SIG-M5 (cell line): ENCODE data around the gene ANKRD49.

Source experiments
- DNase-seq: peaks from one replicate; lab custom pipeline; 2025; lab: John Stamatoyannopoulos, UW

Gene ANKRD49

DNA sequence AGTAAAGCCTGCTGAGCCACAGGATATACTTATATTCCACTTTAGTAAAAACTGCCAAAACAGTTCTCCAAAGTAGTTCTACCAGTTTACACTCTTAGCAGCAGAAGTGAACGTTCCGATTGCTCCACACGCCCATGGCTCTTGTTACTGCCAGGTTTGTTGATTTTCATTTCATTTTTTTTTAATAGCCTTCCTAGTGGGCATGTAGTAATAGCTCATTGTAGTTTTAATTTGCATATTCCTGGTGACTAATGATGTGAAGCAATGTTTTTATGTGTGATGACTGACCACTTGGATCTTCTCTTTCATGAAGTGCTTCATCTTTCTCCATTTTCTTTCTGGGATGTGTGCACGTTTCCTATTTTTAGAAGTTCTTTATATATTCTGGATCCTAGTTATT is 13.7 kb downstream of the ANKRD49 start:
- no peak for DNase-seq

DNA sequence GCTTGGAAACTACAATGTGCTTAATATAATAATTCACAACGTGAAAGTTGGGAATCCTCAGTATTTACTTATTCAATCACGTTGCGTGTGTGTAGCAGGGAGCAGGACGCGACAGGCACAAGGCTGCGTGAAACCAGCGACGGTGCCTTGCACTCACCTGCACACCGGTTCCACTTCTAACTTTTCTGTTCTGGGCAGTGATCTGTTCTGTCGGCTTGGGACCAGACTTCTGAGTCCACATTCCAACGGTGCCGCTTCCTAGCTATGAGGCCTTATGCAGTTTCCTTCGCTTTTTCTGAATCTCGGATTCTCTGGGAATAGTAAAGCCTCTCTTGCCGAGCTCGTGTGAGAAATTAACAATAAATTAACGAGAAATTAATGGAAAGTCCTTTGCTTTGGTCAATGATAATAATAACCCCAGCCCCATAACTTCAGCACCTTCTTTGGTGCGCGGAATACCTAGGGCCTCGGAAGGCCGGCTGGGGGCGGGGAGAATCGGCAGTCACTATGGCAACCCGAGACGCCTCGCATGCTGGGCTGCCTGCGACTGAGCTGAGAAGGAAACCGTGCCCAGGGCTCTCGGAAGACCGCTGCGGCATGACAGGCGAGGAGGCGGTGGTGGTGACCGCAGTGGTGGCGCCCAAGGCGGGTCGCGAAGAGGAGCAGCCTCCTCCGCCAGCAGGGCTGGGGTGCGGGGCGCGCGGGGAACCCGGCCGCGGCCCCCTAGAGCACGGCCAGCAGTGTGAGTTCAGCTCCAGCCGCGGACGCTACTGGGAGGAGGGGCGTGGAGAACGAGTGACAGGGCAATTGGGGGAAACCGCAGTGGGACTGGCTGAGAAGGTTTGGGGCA is 18.4 kb downstream of the ANKRD49 start, which contains the start of gene C11orf97:
TSS of gene C11orf97 (plus strand) at position 530 of the 850 bp plus-strand sequence. CDS start at position 598, 68 bp downstream.
- no peak for DNase-seq

DNA sequence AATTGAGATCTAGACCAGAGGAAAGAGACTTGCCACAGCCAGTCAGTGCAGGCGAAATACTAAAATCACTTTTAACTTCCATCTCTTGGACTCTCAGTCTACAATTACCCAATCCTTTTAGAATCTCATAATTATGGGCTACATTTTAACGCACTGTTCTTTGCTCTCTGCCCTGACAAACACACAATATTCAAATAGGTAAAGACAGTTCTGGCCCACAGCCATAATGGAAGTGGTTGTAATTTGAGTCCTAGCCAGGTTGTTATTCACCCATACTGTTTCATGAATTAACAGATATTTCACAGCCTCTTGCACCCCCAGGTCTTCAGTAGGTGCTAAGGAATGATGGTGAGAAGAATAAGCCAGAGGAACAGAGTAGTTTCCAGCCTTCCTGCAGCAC is 19.3 kb downstream of the ANKRD49 start:
- no peak for DNase-seq

DNA sequence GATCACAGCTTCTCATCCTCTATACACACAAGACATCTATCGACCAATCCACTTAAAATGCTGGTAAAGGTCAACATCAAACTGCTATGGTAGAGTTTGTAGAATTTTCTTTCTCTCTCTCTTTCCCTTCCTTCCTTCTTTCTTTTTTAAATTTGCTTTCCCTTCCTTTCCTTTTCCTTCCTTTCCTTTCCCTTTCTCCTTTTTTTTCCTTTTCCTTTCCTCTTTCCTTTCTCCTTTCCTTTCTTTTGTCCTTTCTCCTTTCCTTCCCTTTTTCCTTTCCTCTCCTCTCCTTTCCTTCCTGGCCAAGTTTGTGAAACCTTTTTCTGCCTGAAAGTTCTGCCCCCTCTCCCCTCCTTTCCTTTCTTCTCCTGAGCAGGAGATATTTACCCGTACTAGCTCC is 21.6 kb downstream of the ANKRD49 start:
- DNase-seq, result no peak

DNA sequence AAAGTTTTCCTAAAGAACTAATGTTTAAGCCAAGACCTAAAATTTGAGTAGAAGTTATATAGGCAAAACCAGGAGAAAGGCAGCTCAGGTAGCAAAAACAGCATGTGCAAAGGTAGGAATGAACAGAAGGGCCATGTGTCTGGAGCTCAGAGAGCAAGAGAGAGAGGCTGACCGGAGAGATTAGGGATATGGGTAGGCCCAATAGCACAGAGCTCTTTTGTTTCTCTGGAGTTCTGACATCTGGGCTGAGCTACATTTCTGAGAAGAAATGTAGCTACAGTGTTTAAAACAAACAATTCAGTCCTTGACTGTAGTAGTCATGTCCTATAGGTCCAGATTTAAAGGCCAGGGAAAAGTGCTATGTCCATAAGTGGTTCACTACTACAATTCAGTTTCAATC is 22.9 kb downstream of the ANKRD49 start:
- no peak for DNase-seq

DNA sequence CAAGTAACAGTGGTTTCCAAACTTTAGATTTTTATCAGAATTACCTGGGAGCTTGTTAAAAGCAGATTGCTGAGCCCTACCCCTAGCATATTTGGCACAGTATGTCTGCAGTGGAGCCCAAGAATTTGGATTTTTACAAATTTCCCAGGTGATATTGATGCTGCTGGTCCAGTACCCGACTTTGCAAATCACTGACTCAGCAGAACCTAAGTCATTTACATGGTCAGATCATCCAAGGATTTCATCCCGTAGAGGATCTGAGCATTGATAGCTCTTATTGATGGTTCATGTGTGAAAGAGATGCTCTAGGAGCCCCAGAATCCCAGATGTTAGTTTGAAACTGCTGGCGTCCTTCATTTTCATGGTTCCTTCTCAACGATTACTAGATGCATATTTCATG is 24.5 kb downstream of the ANKRD49 start:
- no peak for DNase-seq

DNA sequence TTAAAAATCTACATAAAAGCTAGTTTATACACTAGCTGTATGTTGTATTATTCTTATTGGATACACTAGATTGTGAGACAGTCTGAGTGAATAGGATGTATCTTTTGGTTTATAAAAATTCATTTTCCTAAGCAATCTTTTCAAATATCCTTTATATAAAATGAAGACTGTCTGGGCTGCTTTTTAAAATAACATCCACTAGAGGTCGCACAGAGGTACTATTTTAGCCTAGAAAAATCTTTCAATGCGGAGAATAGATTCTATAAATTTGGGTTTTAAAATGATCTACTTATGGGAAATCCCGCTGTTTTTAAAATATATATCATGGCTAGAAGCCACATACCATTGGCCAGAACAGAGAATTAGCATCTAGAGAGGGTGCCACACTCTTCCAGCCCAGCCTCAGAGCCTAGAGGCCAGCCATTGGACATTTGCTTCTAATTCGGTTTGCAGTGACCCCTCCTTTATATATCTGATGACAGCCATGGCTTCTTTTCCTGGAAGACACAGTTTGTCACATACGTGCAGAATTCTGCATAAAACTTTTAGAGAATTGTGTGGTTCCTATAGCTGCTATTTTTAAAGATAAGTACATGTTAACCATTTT is 25.8 kb downstream of the ANKRD49 start:
- DNase-seq, result no peak

DNA sequence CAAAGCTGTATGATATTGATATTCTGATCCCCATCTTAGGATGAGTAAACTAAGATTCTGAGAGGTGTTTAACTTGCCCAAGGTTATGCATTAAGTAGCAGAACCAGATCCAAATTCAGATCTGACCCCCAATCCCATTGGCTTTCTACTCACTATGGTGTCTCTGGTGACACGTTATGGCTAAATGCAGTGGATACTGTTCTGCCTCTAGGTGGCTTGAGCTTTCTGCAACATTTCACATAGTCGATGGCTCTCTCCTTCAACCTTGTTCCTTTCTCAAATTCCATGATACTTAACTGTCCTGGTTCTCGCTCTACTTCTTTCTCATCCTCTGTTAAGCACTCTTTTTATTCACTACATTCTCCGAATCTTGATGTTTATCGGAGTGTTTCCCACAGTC is 27.9 kb downstream of the ANKRD49 start:
- DNase-seq, result no peak

DNA sequence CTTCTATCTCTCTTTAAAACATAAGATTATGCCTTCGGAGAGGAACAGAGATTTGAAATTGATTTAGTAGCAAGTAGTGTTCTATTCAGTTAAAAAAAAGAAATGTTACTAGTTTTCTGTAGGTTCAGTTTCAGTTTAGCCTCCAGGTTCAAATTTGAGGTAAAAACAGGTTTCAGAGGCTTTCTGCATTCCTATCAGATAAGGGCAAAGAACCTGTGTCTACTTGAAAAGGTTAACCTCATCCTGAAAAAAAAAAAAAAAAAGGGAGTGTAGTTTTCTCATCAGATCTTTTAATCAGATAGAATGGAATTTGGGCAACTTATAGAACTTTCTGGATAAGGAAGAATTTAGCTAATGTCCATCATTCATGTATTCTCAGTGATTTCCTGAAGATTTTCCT is 30.6 kb downstream of the ANKRD49 start:
- no peak for DNase-seq

DNA sequence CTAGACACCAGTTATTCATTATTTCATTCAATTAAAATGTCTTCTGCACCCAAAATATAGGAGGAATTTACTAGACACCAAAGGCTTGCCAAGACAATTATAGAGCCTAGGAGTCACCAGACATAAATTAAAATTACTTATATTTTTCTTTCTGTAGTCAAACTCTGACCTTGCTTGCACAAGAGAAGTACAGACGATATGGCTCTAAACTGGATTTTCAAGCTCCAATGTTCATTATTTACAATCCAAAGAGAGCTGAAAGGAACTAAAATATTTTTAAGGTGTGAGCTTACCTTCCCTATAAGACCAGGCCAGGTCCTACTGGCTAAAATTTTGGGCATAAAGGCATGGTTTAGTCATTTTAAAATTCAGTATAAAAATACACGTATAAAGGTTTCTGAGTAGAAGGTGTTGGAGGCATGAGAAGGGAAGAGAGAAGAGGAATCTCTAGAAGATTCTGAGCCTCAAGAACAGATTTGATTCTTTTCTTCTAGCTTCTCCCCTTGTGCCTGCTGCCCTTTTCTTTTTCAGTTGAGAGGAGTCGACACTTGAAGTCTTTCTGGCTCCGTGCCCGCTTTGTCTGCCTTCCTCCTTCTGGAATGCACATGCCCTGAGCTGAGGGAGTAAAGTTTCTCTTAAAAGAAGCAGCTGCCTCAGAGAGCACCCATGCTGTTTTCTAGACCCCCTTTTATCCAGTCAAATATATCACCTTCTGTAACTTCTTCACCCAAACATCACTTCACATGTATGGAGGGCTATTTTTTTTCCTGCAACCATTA is 32.0 kb downstream of the ANKRD49 start:
- no peak for DNase-seq

DNA sequence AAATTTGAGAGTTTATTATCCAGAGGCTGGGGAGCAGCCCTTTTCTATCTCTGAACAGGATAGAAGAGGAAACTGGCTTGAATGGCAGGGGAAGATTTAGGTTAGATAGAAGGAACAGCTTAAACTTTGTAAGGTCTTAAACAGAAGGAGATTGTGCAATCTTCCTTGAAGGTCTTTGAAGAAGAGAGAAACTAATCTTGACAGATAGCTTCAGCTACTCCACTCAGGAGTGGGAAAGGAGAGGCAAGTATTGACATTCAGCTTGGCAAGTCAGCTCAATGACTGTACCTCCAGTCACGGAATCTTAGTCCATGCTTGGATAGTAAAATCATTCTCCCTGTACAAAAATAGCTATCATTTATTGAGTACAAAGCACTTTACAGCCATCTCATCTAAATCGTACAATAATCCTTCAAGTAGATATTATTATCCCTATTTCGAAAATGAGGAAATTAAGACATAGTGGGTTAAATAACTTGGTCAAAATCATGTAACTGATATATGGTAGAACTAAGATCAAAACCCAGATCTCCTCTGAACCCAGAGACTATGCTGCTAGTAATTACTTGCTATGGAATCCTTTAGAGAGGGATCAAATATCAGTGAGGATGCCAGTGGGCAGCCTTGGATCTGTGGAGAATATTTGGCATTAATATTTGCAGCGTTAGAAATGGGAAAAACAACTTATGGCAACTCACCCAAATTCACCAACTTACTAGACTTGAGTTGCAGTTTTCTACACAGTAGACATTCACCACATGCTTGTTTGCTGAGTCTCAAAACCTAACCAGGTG is 33.1 kb downstream of the ANKRD49 start:
- no peak for DNase-seq

DNA sequence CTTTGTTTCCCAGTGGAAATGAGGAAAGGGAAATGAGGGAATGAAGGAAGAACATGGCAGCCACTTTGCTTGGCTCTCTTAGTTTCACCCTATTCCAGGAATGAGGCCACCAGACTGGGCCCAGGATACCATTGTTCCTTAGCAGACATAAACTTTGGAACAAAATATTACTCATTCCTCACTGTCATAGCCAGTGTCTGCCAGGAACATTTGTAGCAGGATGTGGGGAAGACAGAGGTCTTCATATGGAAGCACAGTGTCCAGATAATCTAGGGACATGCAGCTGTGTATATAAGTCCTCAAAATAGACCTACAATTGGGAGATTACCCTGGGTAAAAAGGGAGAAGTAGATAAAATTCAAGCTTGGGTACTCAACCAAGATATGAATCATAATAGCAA is 34.8 kb downstream of the ANKRD49 start:
- DNase-seq, result no peak

DNA sequence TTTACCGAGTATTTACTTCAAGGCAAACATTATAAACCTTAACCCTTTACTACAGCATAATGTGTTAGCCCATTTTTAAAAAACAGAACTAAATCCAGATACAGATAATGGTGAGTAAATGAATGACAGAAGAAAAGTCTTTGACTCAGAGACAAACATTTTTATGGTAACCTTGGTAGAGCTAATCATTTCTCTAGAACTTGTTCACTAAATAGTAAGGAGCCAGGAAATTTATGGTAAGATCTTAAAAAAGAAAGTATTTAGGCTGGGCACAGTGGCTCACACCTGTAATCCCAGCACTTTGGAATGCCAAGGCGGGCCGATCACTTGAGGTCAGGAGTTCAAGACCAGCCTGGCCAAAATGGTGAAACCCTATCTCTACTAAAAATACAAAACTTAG is 38.4 kb downstream of the ANKRD49 start:
- no peak for DNase-seq

DNA sequence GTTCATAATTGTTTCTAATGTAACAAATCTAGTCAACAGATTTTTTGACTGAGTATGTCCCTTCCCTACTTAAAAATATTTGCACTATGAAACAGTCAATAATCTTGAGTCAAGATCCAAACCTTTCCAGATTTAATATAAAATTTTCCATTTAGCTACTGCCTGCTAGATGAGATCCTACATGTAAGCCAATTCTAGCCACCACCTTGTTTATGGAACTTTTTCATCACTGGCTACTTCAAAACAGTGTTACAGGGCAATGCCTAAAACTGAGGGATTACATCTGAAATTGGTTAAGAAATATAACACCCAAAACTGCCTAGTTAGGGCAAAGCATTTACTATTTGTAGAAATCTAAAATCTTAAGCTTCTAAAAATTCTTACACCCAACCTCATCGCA is 39.4 kb downstream of the ANKRD49 start:
- no peak for DNase-seq

DNA sequence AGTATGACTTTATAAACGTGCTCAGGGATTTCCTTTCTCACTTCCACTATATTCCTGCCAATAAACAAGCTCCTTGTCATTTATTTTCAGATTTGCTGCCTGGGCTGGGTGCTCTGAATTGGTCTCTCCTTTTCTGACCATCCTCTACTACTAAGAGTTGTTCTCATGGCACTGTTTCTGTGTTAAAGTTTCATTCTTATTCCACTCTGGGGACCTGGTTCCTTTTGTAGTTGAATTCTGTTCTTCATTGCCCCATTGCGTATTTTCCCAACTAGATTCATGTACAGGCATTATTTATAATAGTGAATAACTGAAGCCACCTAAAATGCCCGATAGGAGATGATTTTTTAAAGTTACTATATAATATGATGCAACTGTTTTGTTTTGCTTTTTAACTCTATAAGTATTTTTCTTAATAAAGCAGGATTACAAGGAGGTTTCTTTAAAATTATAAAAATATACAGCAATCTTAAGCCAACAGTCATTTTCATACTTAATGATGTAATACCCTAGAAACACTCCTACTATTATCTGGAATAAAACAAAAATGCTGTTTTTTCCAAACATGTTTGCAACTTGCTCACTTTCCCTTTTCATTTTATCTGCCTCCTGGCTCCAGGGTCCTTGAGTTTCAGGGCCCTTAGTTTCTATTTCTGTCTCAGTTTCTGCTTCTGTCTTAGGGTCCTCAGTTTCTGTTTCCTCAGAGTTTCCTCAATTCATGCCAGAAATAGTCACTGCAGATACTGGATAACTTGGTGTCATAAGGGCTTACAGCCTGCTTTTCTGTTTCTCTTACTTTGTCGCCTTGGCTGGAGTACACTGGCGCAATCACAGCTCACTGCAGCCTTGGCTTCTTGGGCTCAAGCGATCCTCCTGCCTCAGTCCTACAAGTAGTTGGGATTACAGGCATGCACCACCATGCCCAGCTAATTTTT is 40.2 kb downstream of the ANKRD49 start:
- peak; percentile 32 for DNase-seq

DNA sequence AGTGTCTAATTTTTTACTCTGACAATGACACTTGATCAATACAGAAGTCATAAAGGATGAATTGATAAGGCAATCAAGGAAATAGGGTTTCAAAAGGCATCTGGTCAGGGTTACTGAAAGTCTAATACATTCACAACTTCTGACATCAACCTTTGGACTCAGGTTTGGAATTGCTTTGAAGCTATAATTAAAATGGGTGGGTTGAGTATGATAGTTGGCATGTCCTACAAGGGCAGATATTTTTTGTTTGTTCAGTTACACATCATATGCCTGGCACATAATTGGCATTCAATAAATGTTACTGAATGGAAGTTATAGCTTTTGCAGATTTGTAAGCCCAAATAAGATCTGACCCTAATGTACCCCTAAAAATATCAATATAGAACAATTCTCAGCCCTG is 42.6 kb downstream of the ANKRD49 start:
- DNase-seq, result no peak

DNA sequence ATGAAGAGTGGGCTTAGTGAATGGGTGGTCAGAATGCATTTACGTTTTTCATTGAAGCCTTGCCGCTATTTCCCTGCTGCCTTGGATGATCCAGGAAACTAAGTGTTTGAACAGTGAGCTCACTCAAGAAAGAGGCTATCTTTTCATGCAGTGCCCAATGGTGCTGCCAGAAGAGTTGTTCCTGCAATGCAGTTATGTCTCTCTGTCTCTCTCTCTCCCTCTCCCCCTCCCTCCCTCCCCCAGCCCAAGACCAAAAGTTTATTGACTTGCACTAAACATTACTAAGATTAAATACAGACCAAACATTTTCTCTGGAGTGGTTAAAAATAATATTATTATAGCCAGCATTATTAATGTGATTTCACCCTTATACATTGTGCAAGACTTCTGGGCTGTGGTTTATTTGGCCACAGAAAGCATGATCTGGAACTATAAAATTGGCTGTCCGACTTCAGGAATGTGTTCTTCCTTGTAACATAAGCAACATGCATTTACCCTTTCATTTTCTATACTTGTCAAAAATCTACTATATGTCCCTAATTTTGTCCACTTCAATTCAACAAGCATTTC is 43.3 kb downstream of the ANKRD49 start:
- DNase-seq, result no peak

DNA sequence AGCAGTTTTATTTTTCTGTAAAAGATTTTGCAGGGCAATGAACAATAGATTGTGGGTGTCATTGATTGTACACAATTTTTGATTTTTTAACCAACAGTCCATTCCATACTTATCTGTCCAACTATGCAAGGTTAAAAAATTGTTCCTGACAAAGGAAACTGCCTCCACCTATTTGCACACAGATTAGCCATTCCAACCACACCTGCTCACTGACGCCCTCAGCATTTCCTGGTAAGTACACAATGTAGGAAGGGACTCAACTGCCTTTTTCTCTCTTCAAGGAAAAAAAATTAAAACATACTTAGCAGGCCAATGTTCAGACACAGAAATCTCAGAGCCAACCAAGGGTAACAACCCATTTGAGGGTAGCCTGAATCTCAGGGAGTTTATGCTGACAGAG is 45.6 kb downstream of the ANKRD49 start:
- no peak for DNase-seq

DNA sequence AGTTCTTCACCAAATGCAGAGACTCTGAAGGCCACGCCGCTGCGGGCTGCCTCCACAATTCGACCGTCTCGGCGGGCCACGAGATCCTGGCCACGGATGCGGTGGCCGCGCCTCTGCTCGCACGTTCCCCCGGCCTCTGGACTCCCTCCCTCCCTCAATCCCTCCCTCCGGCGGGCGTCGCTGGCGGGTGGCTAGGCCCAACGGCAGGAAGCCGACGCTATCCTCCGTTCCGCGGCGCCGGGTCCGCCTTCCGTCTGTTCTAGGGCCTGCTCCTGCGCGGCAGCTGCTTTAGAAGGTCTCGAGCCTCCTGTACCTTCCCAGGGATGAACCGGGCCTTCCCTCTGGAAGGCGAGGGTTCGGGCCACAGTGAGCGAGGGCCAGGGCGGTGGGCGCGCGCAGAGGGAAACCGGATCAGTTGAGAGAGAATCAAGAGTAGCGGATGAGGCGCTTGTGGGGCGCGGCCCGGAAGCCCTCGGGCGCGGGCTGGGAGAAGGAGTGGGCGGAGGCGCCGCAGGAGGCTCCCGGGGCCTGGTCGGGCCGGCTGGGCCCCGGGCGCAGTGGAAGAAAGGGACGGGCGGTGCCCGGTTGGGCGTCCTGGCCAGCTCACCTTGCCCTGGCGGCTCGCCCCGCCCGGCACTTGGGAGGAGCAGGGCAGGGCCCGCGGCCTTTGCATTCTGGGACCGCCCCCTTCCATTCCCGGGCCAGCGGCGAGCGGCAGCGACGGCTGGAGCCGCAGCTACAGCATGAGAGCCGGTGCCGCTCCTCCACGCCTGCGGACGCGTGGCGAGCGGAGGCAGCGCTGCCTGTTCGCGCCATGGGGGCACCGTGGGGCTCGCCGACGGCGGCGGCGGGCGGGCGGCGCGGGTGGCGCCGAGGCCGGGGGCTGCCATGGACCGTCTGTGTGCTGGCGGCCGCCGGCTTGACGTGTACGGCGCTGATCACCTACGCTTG is 50.2 kb downstream of the ANKRD49 start, which contains the start of gene FUT4:
TSS of gene FUT4 (plus strand) at position 227 of the 951 bp plus-strand sequence. CDS start at position 440, 213 bp downstream.
- peak; percentile 21 for DNase-seq
